Endothelial cell of umbilical vein (primary cell): ENCODE results near the gene KRT23. TPM values are rescaled to one million over a fixed set of nuclear protein-coding genes. Genes with fewer than 3 reads are reported as not detected.

ENCODE experiments used
- BruUV-seq: library from RNA; stranded (reverse); fragments of 400-500 nt; replicated peaks from 2 replicates; lab custom pipeline; 2021; lab: Mats Ljungman, UMichigan
- CTCF ChIA-PET: fragments of 300-600, 350-600 bp; sonication (Branson Sonifier 250); formaldehyde crosslinking; loops from one replicate; lab custom pipeline; 2021; ENCODE audit warnings: antibody characterized with exemption, inconsistent platforms; lab: Charles Lee
- POLR2A ChIA-PET: fragments of 300-600, 350-600 bp; sonication (Branson Sonifier 250); formaldehyde crosslinking; loops from one replicate; lab custom pipeline; 2021; ENCODE audit warnings: antibody characterized with exemption, inconsistent platforms; lab: Charles Lee
- DNase-seq: peaks from one replicate; pipeline ENCODE4 v3.0.0-alpha.2; 2011; ENCODE audit warnings: low read depth, low spot score
- FAIRE-seq: peaks from 2 replicates; lab custom pipeline; 2011; peaks lifted over from hg19 to GRCh38; lab: Jason Lieb, UNC
- H2AFZ ChIP-seq: 2 replicates; pipeline ENCODE4 v1.6.0; 2012; ENCODE audit warnings: low read depth, low read length, control low read depth, inconsistent platforms
- H3K27ac ChIP-seq: 2 replicates; pipeline ENCODE4 v1.5.1; 2011; ENCODE audit warnings: low read depth, mild to moderate bottlenecking, control low read depth, low read length, moderate library complexity; ENCODE audit not compliant: insufficient read depth
- H3K27me3 ChIP-seq, 2 experiments: 2 replicates each; pipeline versions ENCODE4 v1.6.0 to v1.6.1; 2011; ENCODE audit warnings: low read length in 2 of 2, mixed read lengths in 1 of 2; ENCODE audit not compliant: control insufficient read depth in 2 of 2, insufficient read depth in 2 of 2
- H3K36me3 ChIP-seq, 2 experiments: 2 replicates in 1 of 2; 3 replicates in 1 of 2; pipeline ENCODE4 v1.5.1; 2011; ENCODE audit warnings: low read length in 2 of 2, mild to moderate bottlenecking in 1 of 2, moderate library complexity in 1 of 2; ENCODE audit not compliant: control insufficient read depth in 2 of 2, insufficient read depth in 2 of 2; ENCODE audit errors: extremely low read depth in 1 of 2
- H3K4me1 ChIP-seq: 3 replicates; pipeline ENCODE4 v1.5.1; 2011; ENCODE audit warnings: mild to moderate bottlenecking, low read length; ENCODE audit not compliant: control insufficient read depth, insufficient read depth; ENCODE audit errors: extremely low read depth
- H3K4me2 ChIP-seq: 2 replicates; pipeline ENCODE4 v1.6.1; 2011; ENCODE audit warnings: low read length, control low read depth, mixed read lengths; ENCODE audit not compliant: insufficient read depth
- H3K4me3 ChIP-seq, 3 experiments: fragments of 200-600 bp in 1 of 3; sonication (generic), shearing (Covaris generic) in 1 of 3; replicated peaks in 1 of 3; 2 replicates each; pipeline ENCODE4 v1.5.1; 2011 to 2016; ENCODE audit warnings: control low read depth in 3 of 3, low read length in 3 of 3, mild to moderate bottlenecking in 2 of 3, inconsistent platforms in 1 of 3, low read depth in 1 of 3, moderate library complexity in 1 of 3; ENCODE audit not compliant: insufficient read depth in 1 of 3
- H3K79me2 ChIP-seq: 2 replicates; pipeline ENCODE4 v1.6.0; 2012; ENCODE audit warnings: low read length, inconsistent platforms; ENCODE audit not compliant: control insufficient read depth, insufficient read depth
- H3K9ac ChIP-seq: replicated peaks from 2 replicates; pipeline ENCODE3; 2011; ENCODE audit warnings: low read length, control low read depth; ENCODE audit not compliant: insufficient read depth; ENCODE audit errors: extremely low read depth
- H3K9me1 ChIP-seq: replicated peaks from 3 replicates; pipeline ENCODE4 v1.6.0; 2011; ENCODE audit warnings: mild to moderate bottlenecking, low read length; ENCODE audit not compliant: control insufficient read depth, insufficient read depth; ENCODE audit errors: extremely low read depth
- H3K9me3 ChIP-seq: replicated peaks from 2 replicates; pipeline ENCODE4 v1.5.1; 2012; ENCODE audit warnings: low read length, inconsistent platforms; ENCODE audit not compliant: control insufficient read depth, insufficient read depth
- H4K20me1 ChIP-seq: replicated peaks from 2 replicates; pipeline ENCODE3; 2011; ENCODE audit warnings: mild to moderate bottlenecking, low read length; ENCODE audit not compliant: control insufficient read depth, insufficient read depth; ENCODE audit errors: extremely low read depth
- CTCF ChIP-seq, 2 donors: IDR thresholded peaks; 1 replicate in 1 of 2; 2 replicates in 1 of 2; pipeline ENCODE4 v1.5.1; 2011; ENCODE audit warnings: low read length in 2 of 2, mild to moderate bottlenecking in 2 of 2, moderate library complexity in 2 of 2, control low read depth in 1 of 2, inconsistent platforms in 1 of 2, low read depth in 1 of 2; ENCODE audit not compliant: insufficient read depth in 1 of 2; ENCODE audit errors: extremely low read depth in 1 of 2
- EZH2 ChIP-seq: IDR thresholded peaks from 2 replicates; pipeline ENCODE4 v1.6.1; 2012; ENCODE audit warnings: borderline replicate concordance, low read depth, mild to moderate bottlenecking, moderate library complexity, low read length, inconsistent platforms; ENCODE audit not compliant: severe bottlenecking
- FOS ChIP-seq: IDR thresholded peaks from 2 replicates; pipeline ENCODE4 v1.6.1; 2011; ENCODE audit warnings: mild to moderate bottlenecking, low read length, moderate library complexity, borderline replicate concordance; ENCODE audit not compliant: insufficient read depth
- GATA2 ChIP-seq: IDR thresholded peaks from 2 replicates; pipeline ENCODE4 v1.7.0; 2011; ENCODE audit warnings: low read depth, mild to moderate bottlenecking, moderate library complexity, mixed read lengths, low read length; ENCODE audit not compliant: insufficient read length, insufficient read depth
- JUN ChIP-seq: IDR thresholded peaks from 2 replicates; pipeline ENCODE4 v1.6.1; 2011; ENCODE audit warnings: borderline replicate concordance, low read depth; ENCODE audit not compliant: insufficient read length, insufficient read depth
- MYC ChIP-seq: IDR thresholded peaks from one replicate; pipeline ENCODE4 v1.6.1; 2011; ENCODE audit warnings: mild to moderate bottlenecking, low read depth, low read length
- POLR2A ChIP-seq: IDR thresholded peaks from 2 replicates; pipeline ENCODE4 v1.6.1; 2012; ENCODE audit warnings: low read depth, mild to moderate bottlenecking, control low read depth, low read length
- POLR2AphosphoS5 ChIP-seq: IDR thresholded peaks from 2 replicates; pipeline ENCODE4 v1.6.1; 2012; ENCODE audit warnings: low read depth, mild to moderate bottlenecking, control low read depth, low read length, moderate library complexity; ENCODE audit not compliant: insufficient read depth
- dilution Hi-C: fragments of 300-500 bp; cut with MboI; formaldehyde crosslinking; loops from one replicate; pipeline ENCODE4 v1.15.0; 2019; ENCODE audit warnings: low sequenced_read_pairs; ENCODE audit not compliant: extremely low pct_ligation_motif_present
- intact Hi-C: fragments of 100-400 bp; cut with micrococcal nuclease; formaldehyde crosslinking; loops from one replicate; pipeline ENCODE4 v1.10.0; 2022
- polyA plus RNA-seq, 4 experiments: library from polyadenylated mRNA; depleted of rRNA in 3 of 4; stranded (reverse) in 3 of 4; unstranded in 1 of 4; fragments of >200 nt; gene quantifications; 2 replicates each; pipeline versions ENCODE4 v1.2.1 to v1.2.3, GENCODE V29; 2011 to 2012; ENCODE audit warnings: missing spikeins in 1 of 4
- total RNA-seq: library from RNA; stranded (reverse); gene quantifications from 2 replicates; pipeline ENCODE4 v1.2.3, GENCODE V29; 2021
- TF ChIP-seq, protein P1 (sequence below): IDR thresholded peaks from 2 replicates; pipeline ENCODE4 v1.6.1; 2011; ENCODE audit not compliant: insufficient read depth, insufficient read length

KRT23 gene
- total and polyA plus RNA-seq, 2 donors (not counting 3 experiments of a cell fraction or from before 2014, with no cell fraction given): not detected

DNA sequence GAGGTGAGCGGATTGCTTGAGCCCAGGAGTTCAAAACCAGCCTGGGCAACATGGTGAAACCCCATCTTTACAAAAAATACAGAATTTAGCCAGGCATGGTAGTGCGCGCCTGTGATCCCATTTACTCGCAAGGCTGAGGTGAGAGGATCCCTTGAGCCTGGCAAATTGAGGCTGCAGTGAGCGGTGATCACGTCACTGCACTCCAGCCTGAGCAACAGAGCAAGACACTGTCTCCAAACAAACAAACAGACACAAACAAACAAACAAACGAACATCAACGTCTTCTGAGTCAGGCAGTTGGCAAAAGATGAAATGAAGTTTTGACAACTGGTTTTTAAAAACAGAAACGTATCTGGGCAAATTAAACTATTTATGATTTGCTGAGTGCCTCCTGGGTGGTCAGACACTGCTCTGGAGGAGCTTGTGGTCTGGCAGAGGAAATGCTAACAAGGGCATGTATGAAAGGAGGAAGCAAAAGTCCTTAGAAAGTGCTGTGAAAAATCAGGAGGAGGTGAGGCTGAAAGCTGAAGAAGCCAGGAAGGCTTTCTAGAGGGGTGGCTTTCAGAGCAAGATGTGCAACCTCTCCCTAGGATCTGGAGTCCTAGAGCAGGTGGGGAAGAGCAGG is 42.2 kb downstream of the KRT23 start:
- no peak overlapping the region for H3K4me2 ChIP-seq
- peaks cover 3% of the 10 kb centered on the region in 2 experiments for H3K27me3 ChIP-seq
- H4K20me1 ChIP-seq: no peaks in the 10 kb centered on the region
- dilution Hi-C loops (no loop called here), intact Hi-C loops (no loop called here)
- no peaks in the 10 kb centered on the region for H3K4me1 ChIP-seq
- no peak overlapping the region for H3K9ac ChIP-seq
- TF ChIP-seq MYC (no peak), JUN (no peak), POLR2AphosphoS5 (no peak), EZH2 (no peak), POLR2A (no peak), FOS (no peak), GATA2 (no peak), CTCF (IDR thresholded peaks at IDR 0.05; ENCODE audit: extremely low read depth in 1 of 2, insufficient read depth in 1 of 2, low read depth in 1 of 2, low read length in 2 of 2) (no peak)
- TF ChIP-seq, protein P1, sequence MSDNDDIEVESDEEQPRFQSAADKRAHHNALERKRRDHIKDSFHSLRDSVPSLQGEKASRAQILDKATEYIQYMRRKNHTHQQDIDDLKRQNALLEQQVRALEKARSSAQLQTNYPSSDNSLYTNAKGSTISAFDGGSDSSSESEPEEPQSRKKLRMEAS: no peak
- H3K9me1 ChIP-seq: no peaks in the 10 kb centered on the region
- no peak overlapping the region for H3K4me3 ChIP-seq
- POLR2A ChIA-PET: no interaction called here
- no peak for DNase-seq
- BruUV-seq: no TSS peak
- no peak overlapping the region for H3K27ac ChIP-seq
- H2AFZ ChIP-seq: no peak overlapping the region
- no peaks in the 10 kb centered on the region for H3K9me3 ChIP-seq
- no peak for FAIRE-seq
- CTCF ChIA-PET: no interaction called here
- H3K79me2 ChIP-seq: no peaks in the 10 kb centered on the region
- no peaks in the 10 kb centered on the region for H3K36me3 ChIP-seq
